B cell (primary cell): ENCODE results near the gene PTPRE. TPM values are rescaled to one million over a fixed set of nuclear protein-coding genes. Genes with fewer than 3 reads are reported as not detected.

Experiments
- ATAC-seq: fragments of 200-7000 bp; cut with Tn5 transposase; one replicate; pipeline ENCODE4 v1.10.0; 2021; ENCODE audit warnings: low read depth, mild to moderate bottlenecking, moderate number of reproducible peaks, moderate library complexity
- CTCF ChIA-PET: fragments of 350-600 bp; sonication (Branson Sonifier 250); formaldehyde crosslinking; loops from one replicate; lab custom pipeline; 2021; ENCODE audit warnings: antibody characterized with exemption, inconsistent platforms; lab: Charles Lee
- POLR2A ChIA-PET: fragments of 350-600 bp; sonication (Branson Sonifier 250); formaldehyde crosslinking; loops from one replicate; lab custom pipeline; 2021; ENCODE audit warnings: antibody characterized with exemption; lab: Charles Lee
- DNase-seq: peaks from one replicate; pipeline ENCODE4 v3.0.0; 2013
- H2AFZ ChIP-seq: 2 replicates; pipeline ENCODE4 v1.6.1; 2012; ENCODE audit warnings: mild to moderate bottlenecking, low read depth, low read length; ENCODE audit not compliant: insufficient read depth, poor library complexity, severe bottlenecking
- H3K27ac ChIP-seq, 2 donors: 1 replicate in 1 of 2; 2 replicates in 1 of 2; pipeline ENCODE4 v1.5.1; 2012 to 2013; ENCODE audit warnings: low read length in 2 of 2, mild to moderate bottlenecking in 2 of 2, moderate library complexity in 1 of 2
- H3K27me3 ChIP-seq, 4 experiments: fragments of 200-600 bp in 1 of 4; sonication (generic) in 1 of 4; replicated peaks in 1 of 4; 1 replicate in 2 of 4; 2 replicates in 2 of 4; pipeline versions ENCODE4 v1.6.1 to v1.7.0; 2013 to 2016; ENCODE audit warnings: low read length in 3 of 4, mild to moderate bottlenecking in 2 of 4, mixed read lengths in 1 of 4, moderate library complexity in 1 of 4; ENCODE audit not compliant: insufficient read depth in 4 of 4, control insufficient read depth in 3 of 4; ENCODE audit errors: control extremely low read depth in 1 of 4
- H3K36me3 ChIP-seq, 2 experiments: replicated peaks in 1 of 2; 1 replicate in 1 of 2; 2 replicates in 1 of 2; pipeline versions ENCODE4 v1.6.1 to v1.7.1; 2013; ENCODE audit warnings: low read length in 1 of 2; ENCODE audit not compliant: insufficient read depth in 2 of 2, control insufficient read depth in 1 of 2; ENCODE audit errors: control extremely low read depth in 1 of 2, extremely low read depth in 1 of 2
- H3K4me1 ChIP-seq, 2 donors: fragments of 200-600 bp in 1 of 2; sonication (generic) in 1 of 2; 1 replicate in 1 of 2; 2 replicates in 1 of 2; pipeline versions ENCODE4 v1.5.1 to v1.6.1; 2013 to 2017; ENCODE audit warnings: low read length in 2 of 2; ENCODE audit not compliant: control insufficient read depth in 2 of 2, insufficient read depth in 2 of 2
- H3K4me2 ChIP-seq: replicated peaks from 2 replicates; pipeline ENCODE3; 2012; ENCODE audit warnings: mild to moderate bottlenecking, low read depth, low read length; ENCODE audit not compliant: poor library complexity, severe bottlenecking
- H3K4me3 ChIP-seq, 5 experiments: fragments of 200-600 bp in 1 of 5; sonication (generic) in 1 of 5; 1 replicate in 3 of 5; 2 replicates in 2 of 5; pipeline versions ENCODE4 v1.5.1 to v1.7.0; 2011 to 2016; ENCODE audit warnings: low read length in 4 of 5, mild to moderate bottlenecking in 4 of 5, low read depth in 2 of 5, control low read depth in 1 of 5, moderate library complexity in 1 of 5; ENCODE audit not compliant: insufficient read depth in 1 of 5; ENCODE audit errors: control extremely low read depth in 1 of 5, extremely low read depth in 1 of 5
- H3K79me2 ChIP-seq: fragments of 200-600 bp; sonication (generic); one replicate; pipeline ENCODE4 v1.6.0; 2016; ENCODE audit warnings: low read length; ENCODE audit not compliant: control insufficient read depth, insufficient read depth
- H3K9ac ChIP-seq: fragments of 200-600 bp; sonication (generic); 2 replicates; pipeline ENCODE4 v1.6.1; 2017; ENCODE audit warnings: mild to moderate bottlenecking, low read length, moderate library complexity
- H3K9me3 ChIP-seq, 3 donors: one replicate each; pipeline versions ENCODE4 v1.6.1 to v1.7.1; 2013; ENCODE audit warnings: low read length in 2 of 3; ENCODE audit not compliant: control insufficient read depth in 2 of 3, insufficient read depth in 1 of 3; ENCODE audit errors: control extremely low read depth in 1 of 3
- H4K20me1 ChIP-seq: 2 replicates; pipeline ENCODE4 v1.6.0; 2012; ENCODE audit warnings: mild to moderate bottlenecking, low read length; ENCODE audit not compliant: insufficient read depth, control insufficient read depth, poor library complexity, severe bottlenecking
- H3K27ac Mint-ChIP-seq: one replicate; pipeline ENCODE4 v1.8.0; 2021; ENCODE audit warnings: mixed read lengths
- H3K27me3 Mint-ChIP-seq: one replicate; pipeline ENCODE4 v1.8.0; 2021; ENCODE audit warnings: mixed read lengths
- H3K4me1 Mint-ChIP-seq: one replicate; pipeline ENCODE4 v1.8.0; 2021; ENCODE audit warnings: mixed read lengths
- H3K4me3 Mint-ChIP-seq: one replicate; pipeline ENCODE4 v1.8.0; 2021; ENCODE audit warnings: mixed read lengths
- H3K9me3 Mint-ChIP-seq: one replicate; pipeline ENCODE4 v1.8.0; 2022; ENCODE audit warnings: mixed read lengths; ENCODE audit not compliant: insufficient read depth
- EZH2 ChIP-seq: IDR thresholded peaks from 2 replicates; pipeline ENCODE4 v1.6.1; 2012; ENCODE audit warnings: borderline replicate concordance, low read depth, mild to moderate bottlenecking, moderate library complexity, low read length; ENCODE audit not compliant: insufficient read depth, poor library complexity, severe bottlenecking
- WGBS: methylation state at CpG from one replicate; pipeline ENCODE4 v1.1.5; 2013; ENCODE audit warnings: missing lambda C conversion rate; ENCODE audit not compliant: insufficient coverage; 5-methylcytosine and 5-hydroxymethylcytosine counted together
- intact Hi-C: fragments of 100-400 bp; cut with micrococcal nuclease; formaldehyde crosslinking; loops from one replicate; pipeline ENCODE4 v1.10.0; 2022
- polyA plus RNA-seq: library from polyadenylated mRNA; depleted of rRNA; stranded (reverse); fragments of >200 nt; gene quantifications from 2 replicates; pipeline ENCODE4 v1.2.3, GENCODE V29; 2012
- total RNA-seq, 2 donors: library from RNA; stranded (reverse); fragments of 120-200 nt in 1 of 2; gene quantifications; 1 replicate in 1 of 2; 2 replicates in 1 of 2; pipeline versions ENCODE4 v1.2.3 to v1.2.4, GENCODE V29; 2013 to 2022
- TF ChIP-seq, protein P1 (sequence below): fragments of 200-600 bp; IDR thresholded peaks from one replicate; pipeline ENCODE4 v1.8.0; 2022; ENCODE audit warnings: antibody characterized with exemption, mild to moderate bottlenecking

The PTPRE gene
- total and polyA plus RNA-seq, 2 donors (not counting 1 experiment from before 2014, with no cell fraction given): 6.6 to 32.7 TPM

DNA sequence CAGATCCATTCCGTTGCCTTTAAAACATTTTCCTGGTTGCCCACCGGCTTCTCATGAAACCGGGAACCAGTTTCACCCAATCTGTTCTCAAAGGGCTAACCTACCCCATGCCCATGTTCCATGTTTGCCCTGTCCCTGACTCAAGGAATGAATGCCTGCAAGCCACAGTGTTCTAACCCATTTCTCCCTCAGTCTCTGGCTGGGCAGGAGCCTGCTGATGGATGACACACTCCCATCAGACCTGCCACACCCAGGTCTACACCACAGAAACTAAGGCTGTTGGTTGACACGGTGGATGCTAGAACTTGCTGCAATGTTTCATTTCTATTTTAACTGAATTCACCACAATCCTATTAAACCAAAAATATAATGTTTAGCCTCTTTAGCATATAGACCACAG, 29.8 kb upstream of the PTPRE start:
- Histone ChIP-seq H3K9ac (no peak overlapping the region), H3K36me3 (no peaks in the 10 kb centered on the region), H3K4me2 (no peak overlapping the region), H3K4me1 (peaks cover 17 to 22% of the 10 kb centered on the region in 2 donors), H2AFZ (no peak overlapping the region), H3K9me3 (no peaks in the 10 kb centered on the region), H3K4me3 (no peak overlapping the region), H3K27ac (no peak overlapping the region), H4K20me1 (no peaks in the 10 kb centered on the region), H3K79me2 (no peaks in the 10 kb centered on the region), H3K27me3 (peaks cover 0 to 3% (median 0%) of the 10 kb centered on the region in 4 experiments)
- Mint-ChIP-seq H3K27me3 (no peaks in the 10 kb centered on the region), H3K9me3 (no peaks in the 10 kb centered on the region), H3K27ac (no peak overlapping the region), H3K4me1 (peaks cover 19% of the 10 kb centered on the region), H3K4me3 (no peak overlapping the region)
- no peak for ATAC-seq
- ChIA-PET CTCF (no interaction called here), POLR2A (no interaction called here)
- WGBS: 84% methylated on average over 4 of the region's 4 CpGs
- TF ChIP-seq EZH2: no peak
- TF ChIP-seq, protein P1, sequence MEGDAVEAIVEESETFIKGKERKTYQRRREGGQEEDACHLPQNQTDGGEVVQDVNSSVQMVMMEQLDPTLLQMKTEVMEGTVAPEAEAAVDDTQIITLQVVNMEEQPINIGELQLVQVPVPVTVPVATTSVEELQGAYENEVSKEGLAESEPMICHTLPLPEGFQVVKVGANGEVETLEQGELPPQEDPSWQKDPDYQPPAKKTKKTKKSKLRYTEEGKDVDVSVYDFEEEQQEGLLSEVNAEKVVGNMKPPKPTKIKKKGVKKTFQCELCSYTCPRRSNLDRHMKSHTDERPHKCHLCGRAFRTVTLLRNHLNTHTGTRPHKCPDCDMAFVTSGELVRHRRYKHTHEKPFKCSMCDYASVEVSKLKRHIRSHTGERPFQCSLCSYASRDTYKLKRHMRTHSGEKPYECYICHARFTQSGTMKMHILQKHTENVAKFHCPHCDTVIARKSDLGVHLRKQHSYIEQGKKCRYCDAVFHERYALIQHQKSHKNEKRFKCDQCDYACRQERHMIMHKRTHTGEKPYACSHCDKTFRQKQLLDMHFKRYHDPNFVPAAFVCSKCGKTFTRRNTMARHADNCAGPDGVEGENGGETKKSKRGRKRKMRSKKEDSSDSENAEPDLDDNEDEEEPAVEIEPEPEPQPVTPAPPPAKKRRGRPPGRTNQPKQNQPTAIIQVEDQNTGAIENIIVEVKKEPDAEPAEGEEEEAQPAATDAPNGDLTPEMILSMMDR: no peak
- intact Hi-C loops: no loop called here
- no peak for DNase-seq

DNA sequence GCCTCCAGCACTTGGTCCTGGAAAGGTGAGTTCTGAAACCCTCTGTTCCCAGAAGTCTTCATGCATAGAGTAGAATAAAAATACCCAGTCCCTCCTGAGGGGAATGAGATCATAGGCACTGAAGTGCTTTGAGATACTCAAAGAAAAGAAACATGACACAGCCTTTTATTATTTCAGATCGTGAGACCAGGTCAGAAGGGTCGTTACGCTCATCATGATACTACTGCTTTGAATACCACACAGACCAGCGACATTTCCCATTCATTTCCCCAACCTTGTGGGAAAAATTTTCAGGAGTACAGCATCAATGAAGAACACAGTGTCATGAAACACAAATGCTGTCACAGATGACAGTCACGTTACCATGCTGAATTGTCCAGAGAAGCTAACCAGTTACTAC, 29.2 kb upstream of the PTPRE start:
- ChIA-PET POLR2A (no interaction called here), CTCF (no interaction called here)
- ATAC-seq (no peak), DNase-seq (no peak)
- no peak overlapping the region for H3K27ac ChIP-seq
- H3K9me3 ChIP-seq: no peaks in the 10 kb centered on the region
- H3K36me3 ChIP-seq: no peaks in the 10 kb centered on the region
- H3K9ac ChIP-seq: no peak overlapping the region
- TF ChIP-seq, protein P1: no peak
- TF ChIP-seq EZH2: no peak
- no peak overlapping the region for H3K4me3 ChIP-seq
- Mint-ChIP-seq H3K4me1 (peaks cover 19% of the 10 kb centered on the region), H3K9me3 (no peaks in the 10 kb centered on the region), H3K27ac (no peak overlapping the region), H3K4me3 (no peak overlapping the region), H3K27me3 (no peaks in the 10 kb centered on the region)
- no peak overlapping the region for H2AFZ ChIP-seq
- intact Hi-C loops: no loop called here
- no peak overlapping the region for H3K4me2 ChIP-seq
- WGBS: 77% methylated on average over 4 of the region's 5 CpGs
- H3K27me3 ChIP-seq: no peaks in the 10 kb centered on the region
- H3K79me2 ChIP-seq: no peaks in the 10 kb centered on the region
- no peaks in the 10 kb centered on the region for H4K20me1 ChIP-seq
- peaks cover 17 to 22% of the 10 kb centered on the region in 2 donors for H3K4me1 ChIP-seq
